GM13976 (cell line): Measurements from ENCODE around the gene CRACR2A.

ENCODE experiments used
- DNase-seq: peaks from one replicate; pipeline ENCODE4 v3.0.0; 2012; ENCODE audit warnings: low spot score
- in situ Hi-C: fragments of 300-500 bp; cut with MboI; formaldehyde crosslinking; loops from one replicate; pipeline ENCODE4 v1.12.0; 2022; ENCODE audit warnings: low sequenced_read_pairs, mixed read lengths, inconsistent platforms; ENCODE audit not compliant: unreplicated experiment
- TF ChIP-seq, protein P1 (sequence below): IDR thresholded peaks from 2 replicates; pipeline ENCODE4 v1.5.1; 2012; ENCODE audit warnings: borderline replicate concordance, mild to moderate bottlenecking; ENCODE audit not compliant: insufficient read depth; ENCODE audit errors: extremely low read depth, missing control alignments, control extremely low read depth

CRACR2A gene

DNA sequence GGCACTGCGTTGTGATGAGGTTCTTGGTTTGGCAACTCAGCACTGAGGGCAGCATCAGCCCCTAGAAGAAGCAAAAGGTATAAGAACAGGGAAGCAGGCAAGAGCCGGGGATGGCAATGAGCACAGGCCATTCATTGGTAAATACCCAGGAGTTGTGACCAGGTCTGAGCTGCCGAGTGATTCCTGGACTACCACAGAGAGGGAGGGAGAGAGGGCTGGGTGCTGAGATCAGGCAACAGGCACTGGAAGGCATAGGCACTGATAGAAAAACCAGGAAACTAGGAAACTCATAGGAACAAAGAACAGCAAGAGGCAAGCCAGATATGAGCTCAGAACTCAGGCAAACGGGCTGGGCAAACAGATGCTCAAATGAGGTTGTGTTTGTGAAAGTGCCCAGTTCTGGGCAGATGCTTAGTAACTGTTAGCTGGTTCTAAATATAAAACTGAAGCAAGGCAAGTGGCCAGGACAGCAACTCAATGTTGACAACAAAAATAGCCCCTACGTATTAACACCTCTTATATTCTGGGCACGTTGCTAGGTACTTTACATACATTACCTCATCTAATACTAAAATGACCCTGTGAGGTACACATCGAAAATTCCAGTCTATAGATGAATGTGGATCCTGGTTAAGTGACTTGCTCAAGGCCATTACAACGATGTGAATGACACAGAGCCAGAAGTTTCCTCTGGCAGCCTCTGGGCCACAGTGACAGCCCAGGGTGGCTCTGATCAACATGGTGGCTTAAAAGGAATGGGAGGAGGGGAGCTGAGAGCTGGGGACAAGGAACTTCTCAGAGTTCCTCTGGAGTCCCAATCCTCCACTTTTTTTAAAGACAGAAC, 140.8 kb downstream of the CRACR2A start:
- no peak for DNase-seq
- in situ Hi-C loops: no loop called here
- TF ChIP-seq, protein P1, sequence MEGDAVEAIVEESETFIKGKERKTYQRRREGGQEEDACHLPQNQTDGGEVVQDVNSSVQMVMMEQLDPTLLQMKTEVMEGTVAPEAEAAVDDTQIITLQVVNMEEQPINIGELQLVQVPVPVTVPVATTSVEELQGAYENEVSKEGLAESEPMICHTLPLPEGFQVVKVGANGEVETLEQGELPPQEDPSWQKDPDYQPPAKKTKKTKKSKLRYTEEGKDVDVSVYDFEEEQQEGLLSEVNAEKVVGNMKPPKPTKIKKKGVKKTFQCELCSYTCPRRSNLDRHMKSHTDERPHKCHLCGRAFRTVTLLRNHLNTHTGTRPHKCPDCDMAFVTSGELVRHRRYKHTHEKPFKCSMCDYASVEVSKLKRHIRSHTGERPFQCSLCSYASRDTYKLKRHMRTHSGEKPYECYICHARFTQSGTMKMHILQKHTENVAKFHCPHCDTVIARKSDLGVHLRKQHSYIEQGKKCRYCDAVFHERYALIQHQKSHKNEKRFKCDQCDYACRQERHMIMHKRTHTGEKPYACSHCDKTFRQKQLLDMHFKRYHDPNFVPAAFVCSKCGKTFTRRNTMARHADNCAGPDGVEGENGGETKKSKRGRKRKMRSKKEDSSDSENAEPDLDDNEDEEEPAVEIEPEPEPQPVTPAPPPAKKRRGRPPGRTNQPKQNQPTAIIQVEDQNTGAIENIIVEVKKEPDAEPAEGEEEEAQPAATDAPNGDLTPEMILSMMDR: no peak

DNA sequence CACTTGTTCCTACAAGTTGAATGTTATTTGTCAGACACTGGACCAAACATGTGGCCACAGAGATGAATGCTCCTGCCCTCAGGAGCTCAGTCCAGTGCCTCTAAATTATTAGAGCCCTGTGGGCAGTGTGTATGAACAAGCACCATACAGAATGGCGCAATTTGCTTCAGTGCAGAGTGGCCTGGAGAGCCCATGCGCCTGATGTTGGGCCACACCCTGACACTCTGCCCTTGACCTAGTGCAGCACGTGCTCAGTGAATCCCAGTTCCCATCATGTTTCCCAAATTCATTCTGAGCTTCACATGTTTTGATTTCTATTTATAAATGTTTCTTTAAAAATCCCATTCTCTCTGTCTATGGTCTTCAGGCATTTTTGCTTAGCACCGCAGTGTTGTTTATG, 145.1 kb downstream of the CRACR2A start:
- TF ChIP-seq, protein P1: no peak
- no peak for DNase-seq
- in situ Hi-C loops: no loop called here

DNA sequence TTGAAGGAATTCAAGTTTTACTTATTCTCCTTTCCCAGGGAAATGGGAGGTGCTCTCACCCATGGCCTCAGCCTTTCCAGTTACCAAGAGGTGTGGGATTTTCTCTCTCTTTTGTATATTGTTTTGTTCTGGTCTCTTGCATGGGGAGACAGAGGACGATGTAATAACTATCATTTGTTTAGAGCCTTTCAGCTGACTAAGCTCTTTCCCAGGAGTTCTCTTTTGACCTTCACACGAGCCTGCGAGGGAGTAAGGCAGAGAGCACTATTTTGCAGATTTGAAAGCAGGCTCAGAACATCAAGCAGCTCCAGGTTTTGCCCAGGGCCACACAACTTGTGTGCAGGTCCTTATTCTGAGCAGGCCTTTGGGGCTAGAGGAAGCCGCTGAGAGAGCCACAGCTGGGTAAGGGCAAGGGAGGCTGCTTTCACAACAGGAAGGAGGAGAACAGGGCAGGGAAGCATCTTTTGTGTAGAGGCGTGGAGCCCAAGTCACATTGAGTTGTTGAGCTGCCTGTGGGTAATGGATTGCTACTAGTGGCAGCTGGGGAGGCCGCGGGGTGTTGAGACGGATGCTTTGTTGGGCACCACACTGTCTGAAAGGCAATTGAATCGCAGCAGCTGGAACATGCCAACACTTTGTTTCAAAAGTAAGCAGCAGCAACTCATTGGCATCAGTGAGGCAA, 145.7 kb downstream of the CRACR2A start:
- TF ChIP-seq, protein P1: no peak

DNA sequence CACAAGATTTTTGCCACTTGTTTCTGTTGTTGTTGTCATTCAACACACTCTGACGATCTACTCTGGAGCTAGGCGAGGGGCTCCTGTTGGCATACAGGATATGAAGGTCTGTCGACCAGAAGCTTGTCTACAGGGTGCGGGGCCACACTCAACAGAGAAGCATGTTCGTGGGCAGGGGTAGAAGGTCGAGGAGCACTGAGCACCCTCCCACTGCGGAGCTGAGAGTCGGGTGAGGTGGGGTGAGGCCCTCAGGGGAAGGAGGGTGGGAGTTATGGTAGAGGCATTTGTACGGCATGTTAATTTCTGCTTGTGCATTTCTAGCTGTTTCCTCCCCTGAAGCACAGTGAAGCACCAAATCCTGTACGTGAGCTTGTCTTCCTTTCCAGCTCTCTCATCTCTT, 146.8 kb downstream of the CRACR2A start:
- TF ChIP-seq, protein P1: no peak
- in situ Hi-C loops: no loop called here
- no peak for DNase-seq

More for the DNA sequence above, 145.7 kb downstream of the CRACR2A start:
- no peak for DNase-seq
- in situ Hi-C loops: no loop called here

DNA sequence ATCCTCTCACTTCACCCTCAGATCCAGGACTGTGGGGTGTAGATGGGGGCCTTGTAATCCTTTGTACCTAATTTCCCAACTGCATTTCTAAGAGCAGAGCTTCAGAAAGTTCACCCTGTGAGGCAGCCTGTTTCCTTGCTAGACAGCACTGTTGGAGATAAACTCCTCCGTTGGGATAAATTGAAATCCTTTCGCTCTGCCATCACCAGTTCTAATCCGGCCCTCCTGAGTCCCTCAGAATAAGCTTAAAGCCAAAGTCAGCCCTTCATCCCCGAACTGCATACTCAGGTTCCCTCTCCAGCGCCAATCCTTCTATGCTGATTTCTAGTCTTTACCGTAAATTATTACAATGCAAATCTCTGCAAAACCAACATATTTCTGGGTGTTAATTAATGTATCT, 147.2 kb downstream of the CRACR2A start:
- in situ Hi-C loops: no loop called here
- no peak for DNase-seq

More for the DNA sequence above, 147.2 kb downstream of the CRACR2A start:
- TF ChIP-seq, protein P1: no peak
